ENCODE measurements around the gene MAT2A.
"Not testable (repeated sequence)": the region's sequence is repeated elsewhere in the genome, so short reads cannot be mapped to it uniquely, and the experiment has no call there.

MAT2A gene

GRCh38 chr2:85524336-85524908 is 14.5 kb upstream of the MAT2A start:
- DNase-seq, result no peak

GRCh38 chr2:85525029-85525428 is 13.9 kb upstream of the MAT2A start:
- DNase-seq, result no peak

- no peak for DNase-seq
Measured at GRCh38 chr2:85525567-85525966, 13.4 kb upstream of the MAT2A start.

- no peak for DNase-seq
Measured at GRCh38 chr2:85527787-85528186, 11.2 kb upstream of the MAT2A start.

- no peak for DNase-seq
Measured at GRCh38 chr2:85528355-85528754, 10.6 kb upstream of the MAT2A start.

GRCh38 chr2:85529809-85530208 is 9.2 kb upstream of the MAT2A start:
- no peak for DNase-seq

- DNase-seq, result no peak
Measured at GRCh38 chr2:85531589-85531988, 7.4 kb upstream of the MAT2A start.

- DNase-seq, result no peak
Measured at GRCh38 chr2:85534099-85534498, 4.9 kb upstream of the MAT2A start.

GRCh38 chr2:85534881-85535280 is 4.1 kb upstream of the MAT2A start:
- DNase-seq, result no peak

GRCh38 chr2:85536479-85536878 is 2.5 kb upstream of the MAT2A start:
- peak; percentile 81 for DNase-seq

- peak; percentile 43 for DNase-seq
Measured at GRCh38 chr2:85537600-85538506, 1.1 kb upstream of the MAT2A start.

GRCh38 chr2:85539361-85540132 is 579 bp downstream of the MAT2A start:
- DNase-seq, result peak; percentile 53

- no peak for DNase-seq
Measured at GRCh38 chr2:85540133-85540648, 1.2 kb downstream of the MAT2A start.

GRCh38 chr2:85541262-85541661 is 2.3 kb downstream of the MAT2A start:
- DNase-seq, result no peak

GRCh38 chr2:85541753-85542457 is 2.9 kb downstream of the MAT2A start:
- no peak for DNase-seq

GRCh38 chr2:85542777-85543176 is 3.8 kb downstream of the MAT2A start:
- DNase-seq, result no peak

GRCh38 chr2:85544254-85544691 is 5.3 kb downstream of the MAT2A start:
- DNase-seq, result not testable (repeated sequence)

- not testable (repeated sequence) for DNase-seq
Measured at GRCh38 chr2:85544915-85545779, 6.2 kb downstream of the MAT2A start.

- peak; percentile 36 for DNase-seq
Measured at GRCh38 chr2:85545780-85546240, 6.8 kb downstream of the MAT2A start.

- DNase-seq, result peak; percentile 31
Measured at GRCh38 chr2:85547089-85547858, 8.3 kb downstream of the MAT2A start.

Measured in EL (cell line).